NCI-H446 (cell line): ENCODE data around the gene HBB.
"Not testable (repeated sequence)": the region's sequence is repeated elsewhere in the genome, so short reads cannot be mapped to it uniquely, and the experiment has no call there.

Experiments used
- DNase-seq, 2 experiments: peaks; one replicate each; lab custom pipeline; 2025; lab: John Stamatoyannopoulos, UW

HBB gene

DNA sequence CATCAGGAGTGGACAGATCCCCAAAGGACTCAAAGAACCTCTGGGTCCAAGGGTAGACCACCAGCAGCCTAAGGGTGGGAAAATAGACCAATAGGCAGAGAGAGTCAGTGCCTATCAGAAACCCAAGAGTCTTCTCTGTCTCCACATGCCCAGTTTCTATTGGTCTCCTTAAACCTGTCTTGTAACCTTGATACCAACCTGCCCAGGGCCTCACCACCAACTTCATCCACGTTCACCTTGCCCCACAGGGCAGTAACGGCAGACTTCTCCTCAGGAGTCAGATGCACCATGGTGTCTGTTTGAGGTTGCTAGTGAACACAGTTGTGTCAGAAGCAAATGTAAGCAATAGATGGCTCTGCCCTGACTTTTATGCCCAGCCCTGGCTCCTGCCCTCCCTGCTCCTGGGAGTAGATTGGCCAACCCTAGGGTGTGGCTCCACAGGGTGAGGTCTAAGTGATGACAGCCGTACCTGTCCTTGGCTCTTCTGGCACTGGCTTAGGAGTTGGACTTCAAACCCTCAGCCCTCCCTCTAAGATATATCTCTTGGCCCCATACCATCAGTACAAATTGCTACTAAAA is at the start of gene HBB:
Gene HBB, minus strand, starts transcription at position 340 of the 579 bp plus-strand sequence. Its CDS starts 50 bp downstream, at position 290.
- DNase-seq, result no peak

DNA sequence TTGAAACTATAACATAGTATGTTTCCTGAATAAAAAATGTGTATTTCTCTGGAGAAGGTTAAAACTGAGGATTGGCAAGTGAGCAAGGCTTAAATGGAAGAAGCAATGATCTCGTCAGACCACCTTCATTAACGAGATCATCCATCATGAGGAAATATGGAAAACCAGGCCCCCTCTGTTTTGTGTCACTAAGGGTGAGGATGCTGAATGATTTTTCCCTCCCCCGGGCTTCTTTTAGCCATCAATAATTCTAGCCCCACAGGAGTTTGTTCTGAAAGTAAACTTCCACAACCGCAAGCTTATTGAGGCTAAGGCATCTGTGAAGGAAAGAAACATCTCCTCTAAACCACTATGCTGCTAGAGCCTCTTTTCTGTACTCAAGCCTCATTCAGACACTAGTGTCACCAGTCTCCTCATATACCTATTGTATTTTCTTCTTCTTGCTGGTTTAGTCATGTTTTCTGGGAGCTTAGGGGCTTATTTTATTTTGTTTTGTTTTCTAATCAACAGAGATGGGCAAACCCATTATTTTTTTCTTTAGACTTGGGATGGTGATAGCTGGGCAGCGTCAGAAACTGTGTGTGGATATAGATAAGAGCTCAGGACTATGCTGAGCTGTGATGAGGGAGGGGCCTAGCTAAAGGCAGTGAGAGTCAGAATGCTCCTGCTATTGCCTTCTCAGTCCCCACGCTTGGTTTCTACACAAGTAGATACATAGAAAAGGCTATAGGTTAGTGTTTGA is 48.7 kb upstream of the HBB start:
- no peak for DNase-seq

- DNase-seq, result no peak
Measured at GRCh38 chr11:5274395-5274794, 47.5 kb upstream of the HBB start.

DNA sequence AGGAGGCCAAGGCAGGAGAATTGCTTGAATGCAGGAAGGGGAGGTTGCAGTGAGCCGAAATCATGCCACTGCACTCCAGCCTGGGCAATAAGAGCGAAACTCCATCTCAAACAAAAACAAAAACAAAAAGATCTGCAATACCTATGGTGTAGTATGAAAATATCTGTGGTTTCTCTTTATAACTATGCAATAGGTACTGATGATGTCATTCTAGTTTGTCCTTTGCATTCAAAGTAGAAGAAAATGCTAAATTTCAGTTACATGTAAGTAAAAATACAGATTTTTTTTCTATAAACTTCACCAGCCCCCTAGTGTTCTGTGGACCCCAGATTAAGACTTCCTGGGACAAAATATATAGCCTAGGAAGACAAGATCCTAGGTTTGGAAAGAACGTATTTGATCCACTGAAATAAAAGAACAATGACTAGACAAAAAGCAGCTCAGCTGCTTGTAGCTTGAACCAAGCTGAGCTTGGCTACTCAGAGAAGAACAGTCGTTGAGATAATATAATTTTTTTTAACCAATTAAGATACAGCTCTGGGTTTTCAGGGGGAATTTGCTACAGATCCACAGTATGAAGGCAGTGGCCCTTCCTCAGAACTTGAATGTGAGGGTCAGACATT is 45.6 kb upstream of the HBB start:
- no peak for DNase-seq

- no peak for DNase-seq
Measured at GRCh38 chr11:5269715-5270147, 42.9 kb upstream of the HBB start, which contains the start of gene HBE1. HBE1 (minus strand) TSS chr11:5269945; CDS start chr11:5269890, 55 bp downstream.

- no peak for DNase-seq
Measured at GRCh38 chr11:5267033-5267563, 40.2 kb upstream of the HBB start.

DNA sequence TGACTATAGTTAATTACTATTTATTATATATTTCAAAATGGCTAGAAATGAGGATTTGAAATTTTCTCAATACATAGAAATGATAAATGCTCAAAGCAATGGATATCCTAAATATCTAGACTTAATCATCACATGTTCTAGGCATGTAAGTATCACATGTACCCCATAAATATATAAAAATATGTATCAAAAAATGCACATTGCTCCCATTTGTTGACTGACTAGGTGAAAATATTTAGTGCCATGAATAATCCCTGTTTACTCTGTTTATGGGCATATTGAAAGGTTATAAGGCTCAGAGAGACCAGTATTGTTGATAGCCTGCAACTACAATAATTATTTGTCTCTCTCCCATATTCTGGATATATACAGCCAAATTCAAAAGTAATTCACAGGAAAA is 39.7 kb upstream of the HBB start:
- no peak for DNase-seq

DNA sequence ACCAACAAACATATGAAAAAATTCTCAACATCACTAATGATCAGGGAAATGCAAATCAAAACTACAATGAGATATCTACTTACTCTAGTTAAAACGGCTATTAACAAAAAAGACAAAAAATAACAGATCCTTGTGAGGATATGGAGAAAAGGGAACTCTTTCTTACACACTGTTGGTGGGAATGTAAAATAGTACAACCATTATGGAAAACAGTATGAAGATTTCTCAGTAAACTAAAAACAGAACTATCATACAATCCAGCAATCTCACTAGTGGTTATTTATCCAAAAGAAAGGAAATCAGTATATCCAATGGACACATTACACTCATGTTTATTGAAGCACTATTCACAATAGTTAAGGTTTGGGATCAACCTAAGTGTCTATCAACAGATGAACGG is 39.0 kb upstream of the HBB start:
- no peak for DNase-seq

- DNase-seq, result no peak
Measured at GRCh38 chr11:5258543-5259262, 31.8 kb upstream of the HBB start.

DNA sequence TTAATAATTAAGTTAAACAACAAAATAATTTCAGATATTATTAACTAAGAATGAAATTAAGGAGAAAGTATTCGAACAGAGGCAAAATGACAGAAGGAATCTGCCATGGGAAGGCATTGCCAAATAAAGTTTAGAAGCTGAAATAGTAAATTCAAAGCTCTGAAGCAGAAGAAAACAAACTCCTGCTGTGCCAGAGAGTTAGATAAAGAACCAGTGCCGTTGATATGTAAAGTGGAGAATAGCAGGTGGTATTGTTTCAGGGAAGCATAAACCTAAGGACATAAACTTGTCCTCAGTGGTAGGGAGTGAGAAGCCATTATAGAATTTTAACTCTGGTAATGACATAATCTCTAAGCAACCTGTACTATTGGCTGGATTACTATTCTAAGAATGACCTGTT is 30.4 kb upstream of the HBB start:
- no peak for DNase-seq

GRCh38 chr11:5254646-5255413 is 28.0 kb upstream of the HBB start, which contains the start of gene HBG2:
HBG2 (minus strand) TSS chr11:5254781; CDS start chr11:5254728, 53 bp downstream.
- DNase-seq, result not testable (repeated sequence)

- DNase-seq, result not testable (repeated sequence)
Measured at GRCh38 chr11:5254023-5254422, 27.2 kb upstream of the HBB start.

DNA sequence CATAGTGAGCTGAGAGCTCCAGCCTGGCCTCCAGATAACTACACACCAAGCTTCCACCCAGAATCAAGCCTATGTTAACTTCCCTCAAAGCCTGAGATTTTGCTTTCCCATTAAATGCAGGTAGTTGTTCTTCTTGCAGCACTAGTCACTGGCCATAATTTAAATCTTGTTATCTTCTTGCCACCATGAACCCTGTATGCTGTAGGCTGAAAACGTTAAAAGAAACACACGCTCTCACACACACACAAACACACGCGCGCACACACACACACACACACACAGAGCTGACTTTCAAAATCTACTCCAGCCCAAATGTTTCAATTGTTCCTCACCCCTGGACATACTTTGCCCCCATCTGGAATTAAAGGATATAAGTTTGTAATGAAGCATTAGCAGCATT is 26.6 kb upstream of the HBB start:
- not testable (repeated sequence) for DNase-seq

DNA sequence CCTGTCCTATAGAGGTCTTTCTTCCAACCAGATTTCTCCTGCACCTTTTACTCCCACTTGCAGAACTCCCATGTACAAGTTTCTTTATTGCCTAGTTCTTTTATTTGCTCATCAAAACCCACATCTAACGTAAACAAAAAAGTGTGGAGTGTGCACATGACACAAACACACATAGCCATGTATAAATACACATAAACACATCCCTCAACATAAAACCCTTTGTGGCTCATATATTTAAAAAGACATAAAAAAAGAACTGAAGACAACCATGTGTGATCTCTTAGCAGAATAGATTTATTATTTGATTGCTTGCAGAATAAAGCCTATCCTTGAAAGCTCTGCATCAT is 26.0 kb upstream of the HBB start:
- DNase-seq, result no peak

DNA sequence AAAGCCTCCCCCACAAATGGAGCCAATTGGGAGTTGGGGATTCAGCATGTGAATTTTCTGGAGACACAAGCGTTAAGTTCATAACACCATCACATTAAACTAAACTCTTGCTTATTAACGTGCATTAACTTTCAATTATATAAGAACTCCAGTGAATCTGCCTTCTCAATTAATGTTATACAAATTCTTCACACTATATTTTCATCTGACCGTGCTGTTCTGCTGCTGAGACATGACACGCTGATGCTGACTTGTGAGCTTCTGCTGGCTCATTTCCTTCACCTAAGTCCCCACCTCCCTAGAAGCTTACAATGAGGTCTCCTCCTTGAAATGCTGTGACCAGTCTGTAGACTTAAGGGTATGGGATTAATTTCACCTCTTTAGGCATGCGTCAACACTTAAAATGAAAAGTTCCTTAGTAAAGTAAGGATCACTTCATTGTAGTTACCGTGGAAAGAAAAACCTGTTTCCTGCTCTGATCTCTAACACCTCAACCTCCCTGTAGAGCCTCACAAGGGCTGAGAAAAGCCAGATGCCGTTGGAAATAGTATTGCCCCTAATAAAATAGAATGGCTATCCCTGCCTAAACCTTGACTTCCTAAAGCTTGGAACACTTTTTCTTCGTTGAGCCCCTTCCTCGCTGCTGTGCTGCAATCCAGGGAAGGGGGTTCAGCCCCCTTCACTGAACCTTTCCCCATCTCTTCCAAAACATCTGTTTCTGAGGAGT is 25.5 kb upstream of the HBB start:
- DNase-seq, result no peak

- no peak for DNase-seq
Measured at GRCh38 chr11:5251746-5252145, 24.9 kb upstream of the HBB start.

GRCh38 chr11:5250543-5251204 is 23.8 kb upstream of the HBB start:
- DNase-seq, result no peak

GRCh38 chr11:5249807-5250396 is 23.0 kb upstream of the HBB start, which contains the start of gene HBG1:
HBG1 (minus strand) TSS chr11:5249857; CDS start chr11:5249804, 53 bp downstream.
- DNase-seq, result not testable (repeated sequence)

DNA sequence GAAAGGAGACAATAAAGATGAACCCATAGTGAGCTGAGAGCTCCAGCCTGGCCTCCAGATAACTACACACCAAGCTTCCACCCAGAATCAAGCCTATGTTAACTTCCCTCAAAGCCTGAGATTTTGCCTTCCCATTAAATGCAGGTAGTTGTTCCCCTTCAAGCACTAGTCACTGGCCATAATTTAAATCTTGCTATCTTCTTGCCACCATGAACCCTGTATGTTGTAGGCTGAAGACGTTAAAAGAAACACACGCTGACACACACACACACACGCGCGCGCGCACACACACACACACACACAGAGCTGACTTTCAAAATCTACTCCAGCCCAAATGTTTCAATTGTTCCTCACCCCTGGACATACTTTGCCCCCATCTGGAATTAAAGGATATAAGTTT is 21.6 kb upstream of the HBB start:
- not testable (repeated sequence) for DNase-seq
